ENCODE results near the gene LUZP1.

The LUZP1 gene

GRCh38 chr1:23150742-23151141 lies 17.9 kb downstream of the LUZP1 start:
- H3K27ac ChIP-seq (ENCODE audit: low read length), result no peak overlapping the region
- H3K4me3 ChIP-seq (ENCODE audit: low read length in 2 of 2), result no peak overlapping the region
- no peaks in the 10 kb centered on the region for H3K27me3 ChIP-seq (ENCODE audit: control insufficient read depth in 1 of 2, insufficient read depth in 2 of 2, low read length in 2 of 2)
- no peak overlapping the region for H3K9ac ChIP-seq (ENCODE audit: low read length in 2 of 2)
- peaks cover 0 to 2% of the 10 kb centered on the region in 2 donors for H3K36me3 ChIP-seq (ENCODE audit: control insufficient read depth in 2 of 2, insufficient read depth in 2 of 2, low read length in 2 of 2)
- no peaks in the 10 kb centered on the region for H3K9me3 ChIP-seq (ENCODE audit: control insufficient read depth in 2 of 2, low read length in 2 of 2)
- no peaks in the 10 kb centered on the region for H3K4me1 ChIP-seq (ENCODE audit: control insufficient read depth, insufficient read depth, low read length)

GRCh38 chr1:23150125-23150524 lies 18.5 kb downstream of the LUZP1 start:
- Histone ChIP-seq H3K27ac (ENCODE audit: low read length) (no peak overlapping the region), H3K27me3 (ENCODE audit: control insufficient read depth in 1 of 2, insufficient read depth in 2 of 2, low read length in 2 of 2) (no peaks in the 10 kb centered on the region), H3K9ac (ENCODE audit: low read length in 2 of 2) (no peak overlapping the region), H3K9me3 (ENCODE audit: control insufficient read depth in 2 of 2, low read length in 2 of 2) (no peaks in the 10 kb centered on the region), H3K4me1 (ENCODE audit: control insufficient read depth, insufficient read depth, low read length) (no peaks in the 10 kb centered on the region), H3K4me3 (ENCODE audit: low read length in 2 of 2) (no peak overlapping the region), H3K36me3 (ENCODE audit: control insufficient read depth in 2 of 2, insufficient read depth in 2 of 2, low read length in 2 of 2) (peaks cover 0 to 2% of the 10 kb centered on the region in 2 donors)

- Histone ChIP-seq H3K27ac (ENCODE audit: low read length) (no peak overlapping the region), H3K4me1 (ENCODE audit: control insufficient read depth, insufficient read depth, low read length) (no peaks in the 10 kb centered on the region)
These were observed 19.5 kb downstream of the LUZP1 start for GRCh38 chr1:23149114-23149513.

GRCh38 chr1:23148084-23148483 lies 20.6 kb downstream of the LUZP1 start:
- Histone ChIP-seq H3K4me3 (ENCODE audit: low read length in 2 of 2) (no peak overlapping the region), H3K27ac (ENCODE audit: low read length) (no peak overlapping the region), H3K9ac (ENCODE audit: low read length in 2 of 2) (no peak overlapping the region), H3K27me3 (ENCODE audit: control insufficient read depth in 1 of 2, insufficient read depth in 2 of 2, low read length in 2 of 2) (no peaks in the 10 kb centered on the region), H3K36me3 (ENCODE audit: control insufficient read depth in 2 of 2, insufficient read depth in 2 of 2, low read length in 2 of 2) (peaks cover 0 to 2% of the 10 kb centered on the region in 2 donors), H3K4me1 (ENCODE audit: control insufficient read depth, insufficient read depth, low read length) (no peaks in the 10 kb centered on the region), H3K9me3 (ENCODE audit: control insufficient read depth in 2 of 2, low read length in 2 of 2) (no peaks in the 10 kb centered on the region)

More at GRCh38 chr1:23149114-23149513, 19.5 kb downstream of the LUZP1 start:
- no peak overlapping the region for H3K4me3 ChIP-seq (ENCODE audit: low read length in 2 of 2)
- H3K9ac ChIP-seq (ENCODE audit: low read length in 2 of 2), result no peak overlapping the region
- no peaks in the 10 kb centered on the region for H3K27me3 ChIP-seq (ENCODE audit: control insufficient read depth in 1 of 2, insufficient read depth in 2 of 2, low read length in 2 of 2)
- H3K9me3 ChIP-seq (ENCODE audit: control insufficient read depth in 2 of 2, low read length in 2 of 2), result no peaks in the 10 kb centered on the region
- H3K36me3 ChIP-seq (ENCODE audit: control insufficient read depth in 2 of 2, insufficient read depth in 2 of 2, low read length in 2 of 2), result peaks cover 0 to 2% of the 10 kb centered on the region in 2 donors

GRCh38 chr1:23140940-23141596 lies 27.6 kb downstream of the LUZP1 start:
- Histone ChIP-seq H3K9ac (ENCODE audit: low read length in 2 of 2) (no peak overlapping the region), H3K36me3 (ENCODE audit: control insufficient read depth in 2 of 2, insufficient read depth in 2 of 2, low read length in 2 of 2) (no peaks in the 10 kb centered on the region), H3K4me3 (ENCODE audit: low read length in 2 of 2) (no peak overlapping the region), H3K4me1 (ENCODE audit: control insufficient read depth, insufficient read depth, low read length) (no peaks in the 10 kb centered on the region), H3K9me3 (ENCODE audit: control insufficient read depth in 2 of 2, low read length in 2 of 2) (no peaks in the 10 kb centered on the region), H3K27ac (ENCODE audit: low read length) (no peak overlapping the region), H3K27me3 (ENCODE audit: control insufficient read depth in 1 of 2, insufficient read depth in 2 of 2, low read length in 2 of 2) (no peaks in the 10 kb centered on the region)

- no peak overlapping the region for H3K27ac ChIP-seq (ENCODE audit: low read length)
- no peaks in the 10 kb centered on the region for H3K27me3 ChIP-seq (ENCODE audit: control insufficient read depth in 1 of 2, insufficient read depth in 2 of 2, low read length in 2 of 2)
- H3K9ac ChIP-seq (ENCODE audit: low read length in 2 of 2), result no peak overlapping the region
- H3K9me3 ChIP-seq (ENCODE audit: control insufficient read depth in 2 of 2, low read length in 2 of 2), result no peaks in the 10 kb centered on the region
- no peak overlapping the region for H3K4me3 ChIP-seq (ENCODE audit: low read length in 2 of 2)
- H3K36me3 ChIP-seq (ENCODE audit: control insufficient read depth in 2 of 2, insufficient read depth in 2 of 2, low read length in 2 of 2), result no peaks in the 10 kb centered on the region
- H3K4me1 ChIP-seq (ENCODE audit: control insufficient read depth, insufficient read depth, low read length), result no peaks in the 10 kb centered on the region
These were observed 33.4 kb downstream of the LUZP1 start for GRCh38 chr1:23135268-23135667.

GRCh38 chr1:23134055-23134454 lies 34.6 kb downstream of the LUZP1 start:
- H3K36me3 ChIP-seq (ENCODE audit: control insufficient read depth in 2 of 2, insufficient read depth in 2 of 2, low read length in 2 of 2), result no peaks in the 10 kb centered on the region
- no peak overlapping the region for H3K27ac ChIP-seq (ENCODE audit: low read length)
- no peaks in the 10 kb centered on the region for H3K9me3 ChIP-seq (ENCODE audit: control insufficient read depth in 2 of 2, low read length in 2 of 2)
- no peaks in the 10 kb centered on the region for H3K4me1 ChIP-seq (ENCODE audit: control insufficient read depth, insufficient read depth, low read length)
- no peak overlapping the region for H3K9ac ChIP-seq (ENCODE audit: low read length in 2 of 2)
- no peak overlapping the region for H3K4me3 ChIP-seq (ENCODE audit: low read length in 2 of 2)
- H3K27me3 ChIP-seq (ENCODE audit: control insufficient read depth in 1 of 2, insufficient read depth in 2 of 2, low read length in 2 of 2), result no peaks in the 10 kb centered on the region

- H3K9me3 ChIP-seq (ENCODE audit: control insufficient read depth in 2 of 2, low read length in 2 of 2), result no peaks in the 10 kb centered on the region
- H3K27me3 ChIP-seq (ENCODE audit: control insufficient read depth in 1 of 2, insufficient read depth in 2 of 2, low read length in 2 of 2), result no peaks in the 10 kb centered on the region
- no peaks in the 10 kb centered on the region for H3K36me3 ChIP-seq (ENCODE audit: control insufficient read depth in 2 of 2, insufficient read depth in 2 of 2, low read length in 2 of 2)
- H3K9ac ChIP-seq (ENCODE audit: low read length in 2 of 2), result no peak overlapping the region
- H3K4me3 ChIP-seq (ENCODE audit: low read length in 2 of 2), result no peak overlapping the region
- no peak overlapping the region for H3K27ac ChIP-seq (ENCODE audit: low read length)
- H3K4me1 ChIP-seq (ENCODE audit: control insufficient read depth, insufficient read depth, low read length), result no peaks in the 10 kb centered on the region
These were observed 35.1 kb downstream of the LUZP1 start for GRCh38 chr1:23133587-23133986.

- no peaks in the 10 kb centered on the region for H3K4me1 ChIP-seq (ENCODE audit: control insufficient read depth, insufficient read depth, low read length)
- no peak overlapping the region for H3K27ac ChIP-seq (ENCODE audit: low read length)
- no peaks in the 10 kb centered on the region for H3K36me3 ChIP-seq (ENCODE audit: control insufficient read depth in 2 of 2, insufficient read depth in 2 of 2, low read length in 2 of 2)
- no peak overlapping the region for H3K4me3 ChIP-seq (ENCODE audit: low read length in 2 of 2)
- no peaks in the 10 kb centered on the region for H3K27me3 ChIP-seq (ENCODE audit: control insufficient read depth in 1 of 2, insufficient read depth in 2 of 2, low read length in 2 of 2)
- no peaks in the 10 kb centered on the region for H3K9me3 ChIP-seq (ENCODE audit: control insufficient read depth in 2 of 2, low read length in 2 of 2)
- no peak overlapping the region for H3K9ac ChIP-seq (ENCODE audit: low read length in 2 of 2)
These were observed 36.6 kb downstream of the LUZP1 start for GRCh38 chr1:23132033-23132432.

- H3K27ac ChIP-seq (ENCODE audit: low read length), result no peak overlapping the region
- H3K4me1 ChIP-seq (ENCODE audit: control insufficient read depth, insufficient read depth, low read length), result no peaks in the 10 kb centered on the region
- no peaks in the 10 kb centered on the region for H3K9me3 ChIP-seq (ENCODE audit: control insufficient read depth in 2 of 2, low read length in 2 of 2)
- H3K9ac ChIP-seq (ENCODE audit: low read length in 2 of 2), result no peak overlapping the region
- H3K27me3 ChIP-seq (ENCODE audit: control insufficient read depth in 1 of 2, insufficient read depth in 2 of 2, low read length in 2 of 2), result no peaks in the 10 kb centered on the region
- no peak overlapping the region for H3K4me3 ChIP-seq (ENCODE audit: low read length in 2 of 2)
- no peaks in the 10 kb centered on the region for H3K36me3 ChIP-seq (ENCODE audit: control insufficient read depth in 2 of 2, insufficient read depth in 2 of 2, low read length in 2 of 2)
These were observed 38.8 kb downstream of the LUZP1 start for GRCh38 chr1:23129846-23130245.

GRCh38 chr1:23126801-23127200 lies 41.9 kb downstream of the LUZP1 start:
- H3K36me3 ChIP-seq (ENCODE audit: control insufficient read depth in 2 of 2, insufficient read depth in 2 of 2, low read length in 2 of 2), result no peaks in the 10 kb centered on the region
- H3K9me3 ChIP-seq (ENCODE audit: control insufficient read depth in 2 of 2, low read length in 2 of 2), result no peaks in the 10 kb centered on the region
- no peak overlapping the region for H3K9ac ChIP-seq (ENCODE audit: low read length in 2 of 2)
- H3K27me3 ChIP-seq (ENCODE audit: control insufficient read depth in 1 of 2, insufficient read depth in 2 of 2, low read length in 2 of 2), result no peaks in the 10 kb centered on the region
- peaks cover 6% of the 10 kb centered on the region for H3K4me1 ChIP-seq (ENCODE audit: control insufficient read depth, insufficient read depth, low read length)
- H3K4me3 ChIP-seq (ENCODE audit: low read length in 2 of 2), result no peak overlapping the region
- H3K27ac ChIP-seq (ENCODE audit: low read length), result no peak overlapping the region
